ENCODE results near the gene DUSP1. TPM values are rescaled to one million over a fixed set of nuclear protein-coding genes. Genes with fewer than 3 reads are reported as not detected.
A peak's percentile ranks its signal among the peaks of the same experiment; 100 is the strongest.
"Not testable (repeated sequence)": the region's sequence is repeated elsewhere in the genome, so short reads cannot be mapped to it uniquely, and the experiment has no call there.

Gene DUSP1, protein sequence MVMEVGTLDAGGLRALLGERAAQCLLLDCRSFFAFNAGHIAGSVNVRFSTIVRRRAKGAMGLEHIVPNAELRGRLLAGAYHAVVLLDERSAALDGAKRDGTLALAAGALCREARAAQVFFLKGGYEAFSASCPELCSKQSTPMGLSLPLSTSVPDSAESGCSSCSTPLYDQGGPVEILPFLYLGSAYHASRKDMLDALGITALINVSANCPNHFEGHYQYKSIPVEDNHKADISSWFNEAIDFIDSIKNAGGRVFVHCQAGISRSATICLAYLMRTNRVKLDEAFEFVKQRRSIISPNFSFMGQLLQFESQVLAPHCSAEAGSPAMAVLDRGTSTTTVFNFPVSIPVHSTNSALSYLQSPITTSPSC
- total RNA-seq (2012; rRNA removed): 204 and 438 TPM in 2 replicates

DNA sequence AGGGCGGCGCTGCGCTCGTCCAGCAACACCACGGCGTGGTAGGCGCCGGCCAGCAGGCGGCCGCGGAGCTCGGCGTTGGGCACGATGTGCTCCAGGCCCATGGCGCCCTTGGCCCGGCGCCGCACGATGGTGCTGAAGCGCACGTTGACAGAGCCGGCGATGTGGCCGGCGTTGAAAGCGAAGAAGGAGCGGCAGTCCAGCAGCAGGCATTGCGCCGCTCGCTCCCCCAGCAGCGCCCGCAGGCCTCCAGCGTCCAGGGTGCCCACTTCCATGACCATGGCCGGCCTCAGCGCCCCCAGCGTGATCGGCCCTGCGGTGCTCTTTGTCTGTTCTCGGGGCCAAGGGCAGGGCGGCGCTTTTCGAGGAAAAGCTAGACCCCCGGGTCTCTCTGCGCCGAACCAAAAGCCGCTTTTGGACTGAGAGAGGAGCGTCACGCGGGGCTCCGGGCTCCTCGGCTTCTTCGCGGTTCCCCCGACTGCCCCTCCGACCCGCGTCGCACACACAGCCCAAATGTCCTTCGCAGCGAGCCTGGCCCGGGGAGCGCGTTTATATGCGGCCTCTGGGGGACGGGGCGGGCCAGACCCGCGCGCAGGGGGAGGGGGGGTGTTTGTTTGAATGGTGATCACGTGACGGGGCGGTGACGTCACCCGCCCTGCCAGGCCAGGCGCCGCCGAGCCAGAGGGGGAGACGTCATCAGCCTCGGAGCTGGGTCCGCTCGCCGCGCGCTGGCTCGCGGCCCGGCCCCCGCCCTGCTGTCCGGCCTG lies at the start of gene DUSP1:
Gene DUSP1 (minus strand): TSS at position 521 of the 764 bp plus-strand sequence. CDS start 243 bp downstream, at position 278.
- peak within 1 kb of the TSS; percentile 90 for H3K4me2 ChIP-seq (ENCODE audit: low read length)
- H3K27me3 ChIP-seq (ENCODE audit: control insufficient read depth, insufficient read depth, low read length): no peaks in the 10 kb centered on the region
- H3K4me3 ChIP-seq (ENCODE audit: low read length): peak within 1 kb of the TSS; percentile 79
- peaks cover 36% of the 10 kb centered on the region for H3K36me3 ChIP-seq (ENCODE audit: insufficient read depth, low read length)
- peak within 1 kb of the TSS; percentile 99 for H3K9ac ChIP-seq (ENCODE audit: low read depth, low read length)
- H3K9me3 ChIP-seq (replicated peaks; ENCODE audit: low read length): no peaks in the 10 kb centered on the region
- peaks cover 49% of the 10 kb centered on the region for H3K4me1 ChIP-seq (ENCODE audit: control insufficient read depth, insufficient read depth, low read length)

DNA sequence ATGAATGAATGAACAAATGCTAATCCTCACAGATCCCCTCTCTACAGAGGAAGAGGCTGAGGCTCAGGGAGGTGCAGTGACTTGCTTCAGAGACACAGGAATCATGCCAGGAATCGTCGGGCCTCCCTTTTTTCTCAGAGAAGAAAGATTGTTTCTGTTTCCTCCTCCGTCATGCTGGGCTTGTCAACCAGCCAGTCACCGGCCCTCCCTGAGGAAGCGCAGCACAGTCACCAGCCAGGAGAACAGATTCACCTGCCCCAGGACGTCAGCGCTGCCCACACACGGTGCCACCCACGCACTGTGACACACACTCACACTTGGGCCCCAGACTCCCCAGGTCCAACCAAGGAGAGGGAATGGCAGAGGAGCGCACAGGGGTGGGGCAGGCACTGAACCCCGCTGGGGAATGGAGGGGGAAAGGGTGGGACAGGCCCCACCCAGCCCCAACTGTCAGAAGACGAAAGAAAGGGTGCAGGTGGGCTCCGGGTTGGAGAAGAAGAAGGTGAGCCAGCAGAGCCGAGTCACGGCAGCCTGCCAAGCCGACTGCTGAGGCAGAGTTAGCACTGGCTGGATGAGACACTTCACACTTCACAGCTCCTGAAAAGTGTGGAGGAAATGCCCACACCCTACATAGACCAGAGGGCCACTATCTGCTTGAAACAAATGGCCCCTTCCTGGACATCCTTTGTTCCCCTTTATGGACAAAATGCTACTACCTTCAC lies 49.2 kb upstream of the DUSP1 start:
- Histone ChIP-seq H3K9me3 (replicated peaks; ENCODE audit: low read length) (peaks cover under 1% of the 10 kb centered on the region), H3K27me3 (ENCODE audit: control insufficient read depth, insufficient read depth, low read length) (no peaks in the 10 kb centered on the region), H3K4me3 (ENCODE audit: low read length) (no peak overlapping the region), H3K4me1 (ENCODE audit: control insufficient read depth, insufficient read depth, low read length) (peaks cover 27% of the 10 kb centered on the region), H3K9ac (ENCODE audit: low read depth, low read length) (no peak overlapping the region), H3K36me3 (ENCODE audit: insufficient read depth, low read length) (no peaks in the 10 kb centered on the region), H3K4me2 (ENCODE audit: low read length) (no peak overlapping the region)

DNA sequence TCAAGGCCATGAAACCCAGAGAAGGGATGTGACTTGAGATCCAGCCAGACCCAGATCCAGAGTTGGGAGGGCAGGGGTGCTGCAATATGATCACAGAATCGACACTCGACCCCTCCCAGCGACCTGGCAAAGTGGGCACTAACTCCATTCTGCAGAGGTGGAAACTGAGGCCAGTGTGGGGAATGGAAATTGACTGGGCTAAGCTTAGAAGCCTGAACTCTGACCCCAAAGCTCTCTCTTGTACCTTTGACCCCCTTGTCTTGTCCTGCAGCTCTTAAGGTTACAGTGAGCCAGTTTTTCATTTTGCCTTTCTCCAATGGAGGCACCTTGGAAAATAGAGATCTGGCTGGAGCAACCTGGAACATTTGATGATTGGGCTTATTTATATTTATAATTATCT lies 48.6 kb upstream of the DUSP1 start:
- Histone ChIP-seq H3K9me3 (replicated peaks; ENCODE audit: low read length) (no peaks in the 10 kb centered on the region), H3K9ac (ENCODE audit: low read depth, low read length) (no peak overlapping the region), H3K4me2 (ENCODE audit: low read length) (no peak overlapping the region), H3K27me3 (ENCODE audit: control insufficient read depth, insufficient read depth, low read length) (no peaks in the 10 kb centered on the region), H3K4me1 (ENCODE audit: control insufficient read depth, insufficient read depth, low read length) (peaks cover 27% of the 10 kb centered on the region), H3K4me3 (ENCODE audit: low read length) (no peak overlapping the region), H3K36me3 (ENCODE audit: insufficient read depth, low read length) (no peaks in the 10 kb centered on the region)

DNA sequence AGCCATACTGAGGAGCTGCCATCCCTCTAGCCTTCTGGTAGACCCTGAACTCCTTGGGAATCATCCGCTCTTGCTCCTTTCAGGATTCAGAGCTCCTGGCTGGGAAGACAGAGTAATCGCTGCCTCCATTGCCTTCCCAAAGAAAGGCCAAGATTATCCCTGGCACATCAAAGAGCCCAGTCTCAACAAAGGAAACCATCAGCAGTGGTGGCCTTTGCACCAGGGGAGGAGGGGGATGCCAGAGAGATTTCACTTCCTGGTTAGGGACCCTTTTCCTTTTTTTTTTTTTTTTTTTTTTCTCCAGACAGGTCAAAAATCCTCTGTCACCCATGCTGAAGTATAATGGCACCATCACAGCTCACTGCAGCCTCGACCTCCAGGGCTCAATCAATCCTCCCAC lies 47.1 kb upstream of the DUSP1 start:
- Histone ChIP-seq H3K27me3 (ENCODE audit: control insufficient read depth, insufficient read depth, low read length) (no peaks in the 10 kb centered on the region), H3K9ac (ENCODE audit: low read depth, low read length) (no peak overlapping the region), H3K4me3 (ENCODE audit: low read length) (no peak overlapping the region), H3K4me1 (ENCODE audit: control insufficient read depth, insufficient read depth, low read length) (peaks cover 27% of the 10 kb centered on the region), H3K4me2 (ENCODE audit: low read length) (no peak overlapping the region), H3K36me3 (ENCODE audit: insufficient read depth, low read length) (no peaks in the 10 kb centered on the region), H3K9me3 (replicated peaks; ENCODE audit: low read length) (no peaks in the 10 kb centered on the region)

DNA sequence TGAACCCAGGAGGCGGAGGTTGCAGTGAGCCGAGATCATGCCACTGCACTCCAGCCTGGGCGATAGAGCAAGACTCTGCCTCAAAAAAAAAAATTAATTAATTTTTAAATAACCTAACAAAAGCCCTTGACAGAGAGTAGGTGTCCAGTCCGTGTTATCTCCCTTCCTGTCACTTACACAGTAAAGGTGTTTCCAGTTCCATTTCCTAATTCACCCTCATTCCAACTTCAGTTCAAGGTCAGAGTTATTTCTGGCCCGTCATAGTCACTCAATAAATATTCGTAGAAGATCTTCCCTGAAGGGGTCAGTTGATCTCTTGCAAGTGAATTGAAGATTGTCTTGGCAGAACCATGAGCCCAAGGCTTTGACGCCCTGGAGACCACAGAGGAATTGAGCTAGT lies 46.7 kb upstream of the DUSP1 start:
- Histone ChIP-seq H3K4me3 (ENCODE audit: low read length) (no peak overlapping the region), H3K36me3 (ENCODE audit: insufficient read depth, low read length) (no peaks in the 10 kb centered on the region), H3K27me3 (ENCODE audit: control insufficient read depth, insufficient read depth, low read length) (no peaks in the 10 kb centered on the region), H3K4me1 (ENCODE audit: control insufficient read depth, insufficient read depth, low read length) (peaks cover 27% of the 10 kb centered on the region), H3K9me3 (replicated peaks; ENCODE audit: low read length) (no peaks in the 10 kb centered on the region), H3K9ac (ENCODE audit: low read depth, low read length) (no peak overlapping the region), H3K4me2 (ENCODE audit: low read length) (no peak overlapping the region)

DNA sequence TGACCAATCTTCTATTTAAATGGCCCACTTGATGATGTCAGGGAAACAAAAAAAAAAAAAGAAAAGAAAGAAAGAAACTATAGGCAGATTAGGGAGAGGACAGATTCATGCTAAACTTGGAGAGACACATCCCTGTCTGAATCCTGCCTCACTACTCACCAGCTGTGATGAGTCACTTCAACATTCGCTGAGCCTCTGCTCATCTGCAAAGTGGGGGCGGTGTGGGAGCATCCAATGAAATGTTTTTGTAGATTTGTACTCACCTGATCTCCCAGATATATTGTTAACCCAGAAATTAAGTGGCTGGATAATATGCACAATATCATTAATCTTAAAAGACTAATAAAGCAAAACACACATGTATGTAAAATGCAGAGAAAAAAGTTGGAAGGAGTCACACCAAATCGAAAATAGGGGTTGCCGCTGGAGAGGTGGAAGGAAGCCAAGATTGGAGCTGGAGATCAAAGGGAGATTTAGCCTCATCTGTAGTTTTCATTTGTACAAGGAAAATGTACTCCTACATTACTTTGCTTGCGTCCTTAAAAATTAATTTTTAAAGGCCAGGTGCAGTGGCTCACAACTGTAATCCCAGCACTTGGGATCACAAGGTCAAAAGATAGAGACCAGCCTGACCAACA lies 46.0 kb upstream of the DUSP1 start:
- no peaks in the 10 kb centered on the region for H3K27me3 ChIP-seq (ENCODE audit: control insufficient read depth, insufficient read depth, low read length)
- H3K4me1 ChIP-seq (ENCODE audit: control insufficient read depth, insufficient read depth, low read length): peaks cover 27% of the 10 kb centered on the region
- H3K9ac ChIP-seq (ENCODE audit: low read depth, low read length): peak overlapping the region; percentile 36
- H3K36me3 ChIP-seq (ENCODE audit: insufficient read depth, low read length): no peaks in the 10 kb centered on the region
- H3K4me3 ChIP-seq (ENCODE audit: low read length): peak overlapping the region; percentile 48
- no peaks in the 10 kb centered on the region for H3K9me3 ChIP-seq (replicated peaks; ENCODE audit: low read length)
- H3K4me2 ChIP-seq (ENCODE audit: low read length): peak overlapping the region; percentile 52

DNA sequence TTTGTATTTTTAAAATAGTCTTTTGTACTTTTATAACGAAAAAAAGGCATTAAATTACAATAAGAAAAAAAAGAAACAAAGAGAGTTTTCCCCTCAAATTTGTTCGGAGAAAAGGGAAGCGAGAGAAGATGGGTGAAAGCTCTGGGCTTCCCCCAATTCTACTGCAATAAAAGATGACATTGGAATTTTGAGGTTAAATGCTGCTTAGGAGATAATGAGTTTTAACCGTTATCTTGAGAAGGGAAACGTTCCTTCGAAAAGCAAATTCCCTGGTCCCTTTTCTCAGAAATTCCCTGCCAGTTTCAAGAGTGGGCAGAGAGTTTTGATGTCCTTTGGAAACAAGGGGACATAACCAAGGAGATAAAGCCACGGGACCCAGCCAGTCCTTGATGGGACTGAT lies 44.6 kb upstream of the DUSP1 start:
- H3K27me3 ChIP-seq (ENCODE audit: control insufficient read depth, insufficient read depth, low read length): no peaks in the 10 kb centered on the region
- H3K4me2 ChIP-seq (ENCODE audit: low read length): no peak overlapping the region
- no peaks in the 10 kb centered on the region for H3K36me3 ChIP-seq (ENCODE audit: insufficient read depth, low read length)
- no peaks in the 10 kb centered on the region for H3K9me3 ChIP-seq (replicated peaks; ENCODE audit: low read length)
- H3K9ac ChIP-seq (ENCODE audit: low read depth, low read length): no peak overlapping the region
- H3K4me1 ChIP-seq (ENCODE audit: control insufficient read depth, insufficient read depth, low read length): peaks cover 24% of the 10 kb centered on the region
- H3K4me3 ChIP-seq (ENCODE audit: low read length): no peak overlapping the region

DNA sequence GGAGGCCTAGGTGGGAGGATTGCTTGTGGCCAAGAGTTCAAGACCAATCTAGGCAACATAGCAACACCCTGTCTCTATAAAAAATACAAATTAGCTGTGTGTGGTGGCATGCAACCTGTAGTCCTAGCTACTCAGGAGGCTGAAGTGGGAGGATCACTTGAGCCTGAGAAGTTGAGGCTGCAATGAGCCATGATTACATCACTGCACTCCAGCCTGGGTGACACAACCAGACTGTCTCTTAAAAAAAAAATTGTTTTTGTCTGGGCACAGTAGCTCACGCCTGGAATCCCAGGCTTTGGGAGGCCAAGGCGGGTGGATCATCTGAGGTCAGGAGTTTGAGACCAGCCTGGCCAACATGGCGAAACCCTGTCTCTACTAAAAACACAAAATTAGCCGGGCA lies 40.0 kb upstream of the DUSP1 start:
- not testable (repeated sequence) for H3K27me3 ChIP-seq (ENCODE audit: control insufficient read depth, insufficient read depth, low read length)

DNA sequence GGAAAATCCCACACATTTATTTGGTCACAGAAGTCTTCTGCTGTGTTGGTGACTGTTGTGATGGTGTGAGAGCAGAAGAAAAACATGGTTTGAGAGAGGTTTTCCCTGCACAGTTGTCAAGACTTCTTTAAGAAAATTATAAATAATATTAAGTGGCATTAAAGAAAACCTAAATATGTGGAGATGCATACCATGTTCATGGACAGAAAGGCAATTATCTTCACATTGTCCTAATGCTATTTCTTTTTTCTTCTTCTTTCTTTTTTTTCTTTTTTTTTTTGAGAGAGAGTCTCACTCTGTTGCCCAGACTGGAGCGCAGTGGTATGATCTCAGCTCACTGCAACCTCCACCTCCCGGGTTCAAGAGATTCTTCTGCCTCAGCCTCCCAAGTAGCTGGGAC lies 38.8 kb upstream of the DUSP1 start:
- H3K4me3 ChIP-seq (ENCODE audit: low read length): no peak overlapping the region
- no peaks in the 10 kb centered on the region for H3K27me3 ChIP-seq (ENCODE audit: control insufficient read depth, insufficient read depth, low read length)
- peaks cover 10% of the 10 kb centered on the region for H3K4me1 ChIP-seq (ENCODE audit: control insufficient read depth, insufficient read depth, low read length)
- no peak overlapping the region for H3K4me2 ChIP-seq (ENCODE audit: low read length)
- no peaks in the 10 kb centered on the region for H3K36me3 ChIP-seq (ENCODE audit: insufficient read depth, low read length)
- no peaks in the 10 kb centered on the region for H3K9me3 ChIP-seq (replicated peaks; ENCODE audit: low read length)
- H3K9ac ChIP-seq (ENCODE audit: low read depth, low read length): no peak overlapping the region

More for the DNA sequence above, 40.0 kb upstream of the DUSP1 start:
- H3K4me1 ChIP-seq (ENCODE audit: control insufficient read depth, insufficient read depth, low read length): peaks cover 10% of the 10 kb centered on the region
- not testable (repeated sequence) for H3K9ac ChIP-seq (ENCODE audit: low read depth, low read length); H3K4me2 ChIP-seq (ENCODE audit: low read length); H3K36me3 ChIP-seq (ENCODE audit: insufficient read depth, low read length); H3K4me3 ChIP-seq (ENCODE audit: low read length); H3K9me3 ChIP-seq (replicated peaks; ENCODE audit: low read length)

DNA sequence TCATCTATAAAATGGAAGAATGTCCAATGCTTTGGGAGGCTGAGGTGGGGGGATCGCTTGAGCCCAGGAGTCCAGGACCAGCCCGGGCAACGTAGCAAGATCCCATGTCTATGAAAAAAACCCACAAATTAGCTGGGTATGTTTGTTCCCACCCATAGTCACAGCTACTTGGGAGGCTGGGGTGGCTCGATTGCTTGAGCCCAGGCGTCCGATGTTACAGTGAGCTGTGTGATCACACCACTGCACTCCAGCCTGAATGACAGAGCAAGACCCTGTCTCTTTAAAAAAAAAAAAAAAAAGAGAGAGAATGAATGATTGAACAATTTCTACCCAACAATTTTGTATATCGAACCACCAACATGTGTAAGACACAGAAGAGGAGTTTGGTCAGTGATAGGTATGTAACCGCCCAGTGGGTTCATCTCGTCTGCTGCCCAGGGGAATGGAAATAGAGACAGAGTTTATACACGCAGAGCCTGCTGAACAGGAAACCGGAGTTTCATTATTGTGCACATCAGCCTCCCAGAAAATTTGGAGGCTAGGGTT lies 36.8 kb upstream of the DUSP1 start:
- Histone ChIP-seq H3K4me3 (ENCODE audit: low read length) (peak overlapping the region; percentile 51), H3K4me2 (ENCODE audit: low read length) (peak overlapping the region; percentile 71), H3K9ac (ENCODE audit: low read depth, low read length) (peak overlapping the region; percentile 76)

More for the DNA sequence above, 36.8 kb upstream of the DUSP1 start:
- Histone ChIP-seq H3K27me3 (ENCODE audit: control insufficient read depth, insufficient read depth, low read length) (no peaks in the 10 kb centered on the region), H3K36me3 (ENCODE audit: insufficient read depth, low read length) (no peaks in the 10 kb centered on the region), H3K9me3 (replicated peaks; ENCODE audit: low read length) (no peaks in the 10 kb centered on the region), H3K4me1 (ENCODE audit: control insufficient read depth, insufficient read depth, low read length) (peaks cover 12% of the 10 kb centered on the region)
